Measurements from ENCODE around the gene AKR1D1. TPM values are rescaled to one million over a fixed set of nuclear protein-coding genes. Genes with fewer than 3 reads are reported as not detected.

The AKR1D1 gene
- total and polyA plus RNA-seq, 2 donors (not counting 3 experiments of a cell fraction or from before 2014, with no cell fraction given): not detected

- no peaks in the 10 kb centered on the region for H3K9me3 ChIP-seq (replicated peaks; ENCODE audit: control insufficient read depth, insufficient read depth, low read length)
- intact Hi-C loops (cut with micrococcal nuclease) (no loop called here), dilution Hi-C loops (cut with MboI; ENCODE audit: extremely low pct_ligation_motif_present, low sequenced_read_pairs) (no loop called here)
- H3K27ac ChIP-seq (ENCODE audit: insufficient read depth, low read depth, low read length): no peak overlapping the region
- H3K79me2 ChIP-seq (ENCODE audit: control insufficient read depth, insufficient read depth, low read length): no peaks in the 10 kb centered on the region
- H3K9me1 ChIP-seq (replicated peaks; ENCODE audit: control insufficient read depth, extremely low read depth, insufficient read depth, low read length): no peaks in the 10 kb centered on the region
- no peaks in the 10 kb centered on the region for H3K36me3 ChIP-seq (ENCODE audit: control insufficient read depth in 2 of 2, extremely low read depth in 1 of 2, insufficient read depth in 2 of 2, low read length in 2 of 2)
- FAIRE-seq (no peak), DNase-seq (ENCODE audit: low read depth, low spot score) (no peak)
- TF ChIP-seq EZH2 (IDR thresholded peaks at IDR 0.05; ENCODE audit: borderline replicate concordance, low read depth, low read length, severe bottlenecking) (no peak), POLR2A (IDR thresholded peaks at IDR 0.05; ENCODE audit: low read depth, low read length) (no peak), MAX (IDR thresholded peaks at IDR 0.05; ENCODE audit: insufficient read depth, insufficient read length) (no peak), GATA2 (IDR thresholded peaks at IDR 0.05; ENCODE audit: insufficient read depth, insufficient read length, low read depth, low read length) (no peak), MYC (IDR thresholded peaks at IDR 0.05; ENCODE audit: low read depth, low read length) (no peak), JUN (IDR thresholded peaks at IDR 0.05; ENCODE audit: borderline replicate concordance, insufficient read depth, insufficient read length, low read depth) (no peak), CTCF (IDR thresholded peaks at IDR 0.05; ENCODE audit: extremely low read depth in 1 of 2, insufficient read depth in 1 of 2, low read depth in 1 of 2, low read length in 2 of 2) (no peak), POLR2AphosphoS5 (IDR thresholded peaks at IDR 0.05; ENCODE audit: insufficient read depth, low read depth, low read length) (no peak), FOS (IDR thresholded peaks at IDR 0.05; ENCODE audit: borderline replicate concordance, insufficient read depth, low read length) (no peak)
- no peaks in the 10 kb centered on the region for H4K20me1 ChIP-seq (replicated peaks; ENCODE audit: control insufficient read depth, extremely low read depth, insufficient read depth, low read length)
- POLR2A ChIA-PET: no interaction called here
- H3K9ac ChIP-seq (replicated peaks; ENCODE audit: extremely low read depth, insufficient read depth, low read length): no peak overlapping the region
- no peak overlapping the region for H3K4me3 ChIP-seq (replicated peaks in 1 of 3; ENCODE audit: insufficient read depth in 1 of 3, low read depth in 1 of 3, low read length in 3 of 3)
- BruUV-seq (replicated peaks): no TSS peak
- no peak overlapping the region for H3K4me2 ChIP-seq (ENCODE audit: insufficient read depth, low read length)
- no peak overlapping the region for H2AFZ ChIP-seq (ENCODE audit: low read depth, low read length)
- H3K4me1 ChIP-seq (ENCODE audit: control insufficient read depth, extremely low read depth, insufficient read depth, low read length): no peaks in the 10 kb centered on the region
- CTCF ChIA-PET: no interaction called here
- no peaks in the 10 kb centered on the region for H3K27me3 ChIP-seq (ENCODE audit: control insufficient read depth in 2 of 2, insufficient read depth in 2 of 2, low read length in 2 of 2)
These were observed 1.7 kb upstream of the AKR1D1 start for GRCh38 chr7:138074540-138074939.
